H9 (cell line): ENCODE data around the gene RALGAPA2. TPM values are rescaled to one million over a fixed set of nuclear protein-coding genes. Genes with fewer than 3 reads are reported as not detected.

ENCODE experiments used
- DNase-seq: peaks from one replicate; pipeline ENCODE4 v3.0.0-alpha.2; 2017
- H2AFZ ChIP-seq: one replicate; pipeline ENCODE4 v1.6.1; 2013; ENCODE audit warnings: mild to moderate bottlenecking, low read length, control low read depth, moderate library complexity
- H2AK5ac ChIP-seq: 2 replicates; pipeline ENCODE4 v1.6.1; 2013; ENCODE audit warnings: low read length, control low read depth, mixed read lengths; ENCODE audit not compliant: insufficient read length
- H2BK120ac ChIP-seq: one replicate; pipeline ENCODE4 v1.6.1; 2013; ENCODE audit warnings: low read depth, mild to moderate bottlenecking, low read length, control low read depth, inconsistent platforms; ENCODE audit not compliant: poor library complexity, severe bottlenecking
- H2BK12ac ChIP-seq: 2 replicates; pipeline ENCODE4 v1.6.1; 2013; ENCODE audit warnings: low read length, control low read depth, mixed read lengths, low read depth; ENCODE audit not compliant: insufficient read length
- H2BK15ac ChIP-seq: 2 replicates; pipeline ENCODE4 v1.6.1; 2013; ENCODE audit warnings: low read depth, low read length, control low read depth
- H2BK20ac ChIP-seq: one replicate; pipeline ENCODE4 v1.6.1; 2013; ENCODE audit warnings: low read depth, mild to moderate bottlenecking, low read length, control low read depth, inconsistent platforms; ENCODE audit not compliant: poor library complexity, severe bottlenecking
- H2BK5ac ChIP-seq: 2 replicates; pipeline ENCODE4 v1.6.1; 2013; ENCODE audit warnings: low read length, control low read depth, mixed read lengths; ENCODE audit not compliant: insufficient read length
- H3K14ac ChIP-seq: 2 replicates; pipeline ENCODE4 v1.6.1; 2013; ENCODE audit warnings: low read length, control low read depth; ENCODE audit not compliant: insufficient read depth
- H3K18ac ChIP-seq: 2 replicates; pipeline ENCODE4 v1.6.1; 2013; ENCODE audit warnings: low read depth, mild to moderate bottlenecking, mixed read lengths, low read length, control low read depth; ENCODE audit not compliant: insufficient read length
- H3K23ac ChIP-seq: 2 replicates; pipeline ENCODE4 v1.6.1; 2013; ENCODE audit warnings: low read length, control low read depth, mixed read lengths, low read depth; ENCODE audit not compliant: insufficient read length
- H3K23me2 ChIP-seq: 2 replicates; pipeline ENCODE4 v1.6.1; 2013; ENCODE audit warnings: low read depth, mild to moderate bottlenecking, mixed read lengths, low read length, control low read depth; ENCODE audit not compliant: insufficient read length, poor library complexity, severe bottlenecking
- H3K27ac ChIP-seq: 2 replicates; pipeline ENCODE4 v1.5.1; 2013; ENCODE audit warnings: low read length, control low read depth, mixed read lengths, low read depth; ENCODE audit not compliant: insufficient read length
- H3K27me3 ChIP-seq: 2 replicates; pipeline ENCODE4 v1.6.1; 2013; ENCODE audit warnings: low read length, control low read depth, inconsistent platforms; ENCODE audit not compliant: insufficient read depth
- H3K4ac ChIP-seq: 2 replicates; pipeline ENCODE4 v1.6.1; 2013; ENCODE audit warnings: low read depth, mild to moderate bottlenecking, control low read depth, inconsistent platforms, low read length, moderate library complexity
- H3K4me1 ChIP-seq: 2 replicates; pipeline ENCODE4 v1.6.1; 2013; ENCODE audit warnings: low read length, control low read depth, inconsistent platforms; ENCODE audit not compliant: insufficient read depth
- H3K4me2 ChIP-seq: 2 replicates; pipeline ENCODE4 v1.6.1; 2013; ENCODE audit warnings: low read length, control low read depth, mixed read lengths; ENCODE audit not compliant: insufficient read length, insufficient read depth
- H3K56ac ChIP-seq: 2 replicates; pipeline ENCODE4 v1.6.1; 2013; ENCODE audit warnings: low read depth, mild to moderate bottlenecking, mixed read lengths, low read length, control low read depth; ENCODE audit not compliant: insufficient read length
- H3K79me1 ChIP-seq: 2 replicates; pipeline ENCODE4 v1.6.1; 2013; ENCODE audit warnings: low read depth, mild to moderate bottlenecking, moderate library complexity, low read length, control low read depth, inconsistent platforms; ENCODE audit not compliant: insufficient read depth, poor library complexity, severe bottlenecking
- H3K79me2 ChIP-seq: 2 replicates; pipeline ENCODE4 v1.6.1; 2013; ENCODE audit warnings: low read length, control low read depth, inconsistent platforms; ENCODE audit not compliant: insufficient read depth
- H3K9ac ChIP-seq: 2 replicates; pipeline ENCODE4 v1.6.1; 2013; ENCODE audit warnings: low read length, control low read depth, mixed read lengths; ENCODE audit not compliant: insufficient read length; ENCODE audit errors: extremely low read depth
- H3K9me3 ChIP-seq: one replicate; pipeline ENCODE4 v1.6.1; 2013; ENCODE audit warnings: low read depth, low read length, inconsistent platforms; ENCODE audit not compliant: control insufficient read depth
- H3T11ph ChIP-seq: one replicate; pipeline ENCODE4 v1.6.1; 2013; ENCODE audit warnings: mild to moderate bottlenecking, low read length, control low read depth, inconsistent platforms
- H4K20me1 ChIP-seq: one replicate; pipeline ENCODE4 v1.6.1; 2013; ENCODE audit not compliant: control insufficient read depth, insufficient read length, insufficient read depth
- H4K5ac ChIP-seq: 2 replicates; pipeline ENCODE4 v1.6.1; 2013; ENCODE audit warnings: low read depth, mild to moderate bottlenecking, mixed read lengths, low read length, control low read depth; ENCODE audit not compliant: insufficient read length
- H4K8ac ChIP-seq: replicated peaks from 2 replicates; pipeline ENCODE4 v1.6.1; 2013; ENCODE audit warnings: low read length, control low read depth, mixed read lengths, low read depth; ENCODE audit not compliant: insufficient read length
- H4K91ac ChIP-seq: 2 replicates; pipeline ENCODE4 v1.6.1; 2013; ENCODE audit warnings: low read depth, mild to moderate bottlenecking, moderate library complexity, mixed read lengths, low read length, control low read depth; ENCODE audit not compliant: insufficient read length
- H3K27ac Mint-ChIP-seq, 3 experiments: 2 replicates in 2 of 3; 3 replicates in 1 of 3; pipeline ENCODE4 v1.8.0; 2020 to 2021; ENCODE audit warnings: mixed read lengths in 3 of 3, mild to moderate bottlenecking in 1 of 3, moderate library complexity in 1 of 3
- H3K27me3 Mint-ChIP-seq: 2 replicates; pipeline ENCODE4 v1.8.0; 2021; ENCODE audit warnings: low read depth, mild to moderate bottlenecking, moderate library complexity, mixed read lengths
- H3K36me3 Mint-ChIP-seq, 3 experiments: 2 replicates in 2 of 3; 3 replicates in 1 of 3; pipeline ENCODE4 v1.8.0; 2020 to 2021; ENCODE audit warnings: low read depth in 3 of 3, mixed read lengths in 3 of 3; ENCODE audit not compliant: insufficient read depth in 1 of 3
- H3K4me1 Mint-ChIP-seq, 2 experiments: 2 replicates each; pipeline ENCODE4 v1.8.0; 2020; ENCODE audit warnings: mixed read lengths in 2 of 2
- H3K4me3 Mint-ChIP-seq, 2 experiments: 2 replicates in 1 of 2; 3 replicates in 1 of 2; pipeline ENCODE4 v1.8.0; 2020 to 2021; ENCODE audit warnings: mild to moderate bottlenecking in 2 of 2, mixed read lengths in 2 of 2, moderate library complexity in 1 of 2
- H3K9me3 Mint-ChIP-seq, 2 experiments: 2 replicates in 1 of 2; 3 replicates in 1 of 2; pipeline ENCODE4 v1.8.0; 2020; ENCODE audit warnings: mild to moderate bottlenecking in 2 of 2, mixed read lengths in 2 of 2, moderate library complexity in 1 of 2
- WGBS: extraction: QIAGEN DNeasy Blood & Tissue Kit; methylation state at CpG from one replicate; pipeline ENCODE4 v1.1.7; 2013; ENCODE audit warnings: missing lambda C conversion rate, low lambda C conversion rate, mixed read lengths; ENCODE audit not compliant: insufficient read length; ENCODE audit errors: extremely low coverage; 5-methylcytosine and 5-hydroxymethylcytosine counted together
- total RNA-seq: library from RNA; stranded (reverse); gene quantifications from 2 replicates; pipeline ENCODE4 v1.2.1, GENCODE V29; 2021
- TF ChIP-seq, protein P1 (sequence below): fragments of 200-600 bp; sonication (generic); conservative IDR thresholded peaks from 3 replicates; pipeline ENCODE4 v1.8.0; 2021; ENCODE audit warnings: antibody characterized with exemption, mild to moderate bottlenecking

Gene RALGAPA2
- total RNA-seq, 1 experiment from 2014 or later = 16.6 TPM

DNA sequence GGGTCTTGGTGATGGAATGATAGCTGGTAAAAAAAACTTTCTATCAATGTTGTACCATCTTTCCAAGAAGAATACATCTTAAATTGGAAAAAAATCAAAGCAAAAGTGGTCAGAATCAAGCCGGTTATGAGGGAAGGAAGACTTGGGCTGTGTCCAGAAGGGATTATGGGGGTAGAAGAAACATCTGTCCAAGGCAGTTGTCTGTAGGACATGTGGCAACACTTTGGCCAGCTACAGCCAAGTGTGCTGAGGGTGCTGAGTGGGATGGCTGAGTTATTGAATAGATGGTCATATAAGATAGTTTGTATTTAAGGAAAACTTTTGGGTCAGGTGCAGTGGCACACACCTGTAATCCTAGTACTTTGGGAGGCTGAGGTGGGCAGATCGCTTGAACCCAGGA lies 306.1 kb downstream of the RALGAPA2 start:
- Mint-ChIP-seq H3K4me3 (no peak overlapping the region; a peak in 1 of 5 replicates), H3K27ac (no peak overlapping the region), H3K27me3 (no peaks in the 10 kb centered on the region; the same call in none of the 2 replicates), H3K4me1 (peaks cover 22 to 36% of the 10 kb centered on the region in 2 experiments), H3K36me3 (no peaks in the 10 kb centered on the region; a peak in 2 of 7 replicates), H3K9me3 (no peaks in the 10 kb centered on the region)
- no peak overlapping the region for H3K4ac ChIP-seq
- no peaks in the 10 kb centered on the region for H3K4me1 ChIP-seq
- no peak overlapping the region for H3K56ac ChIP-seq
- no peaks in the 10 kb centered on the region for H3K79me1 ChIP-seq
- no peak overlapping the region for H2BK5ac ChIP-seq
- no peaks in the 10 kb centered on the region for H3K23me2 ChIP-seq
- H3K18ac ChIP-seq = no peak overlapping the region
- no peak overlapping the region for H3T11ph ChIP-seq
- H2BK15ac ChIP-seq = no peak overlapping the region
- H2AK5ac ChIP-seq = no peak overlapping the region
- H4K5ac ChIP-seq = no peak overlapping the region
- no peaks in the 10 kb centered on the region for H3K79me2 ChIP-seq
- no peak overlapping the region for H3K4me2 ChIP-seq
- H2AFZ ChIP-seq = no peak overlapping the region
- no peak overlapping the region for H4K91ac ChIP-seq
- H2BK120ac ChIP-seq = no peak overlapping the region
- no CpG with 5 or more reads among the region's 2 CpGs for WGBS
- DNase-seq = no peak
- no peak overlapping the region for H3K14ac ChIP-seq
- H3K23ac ChIP-seq = no peak overlapping the region
- no peak overlapping the region for H2BK12ac ChIP-seq
- no peaks in the 10 kb centered on the region for H3K9me3 ChIP-seq
- no peaks in the 10 kb centered on the region for H4K20me1 ChIP-seq
- no peak overlapping the region for H3K27ac ChIP-seq
- H2BK20ac ChIP-seq = no peak overlapping the region
- no peaks in the 10 kb centered on the region for H3K27me3 ChIP-seq
- no peak overlapping the region for H4K8ac ChIP-seq
- no peak overlapping the region for H3K9ac ChIP-seq
- TF ChIP-seq, protein P1, sequence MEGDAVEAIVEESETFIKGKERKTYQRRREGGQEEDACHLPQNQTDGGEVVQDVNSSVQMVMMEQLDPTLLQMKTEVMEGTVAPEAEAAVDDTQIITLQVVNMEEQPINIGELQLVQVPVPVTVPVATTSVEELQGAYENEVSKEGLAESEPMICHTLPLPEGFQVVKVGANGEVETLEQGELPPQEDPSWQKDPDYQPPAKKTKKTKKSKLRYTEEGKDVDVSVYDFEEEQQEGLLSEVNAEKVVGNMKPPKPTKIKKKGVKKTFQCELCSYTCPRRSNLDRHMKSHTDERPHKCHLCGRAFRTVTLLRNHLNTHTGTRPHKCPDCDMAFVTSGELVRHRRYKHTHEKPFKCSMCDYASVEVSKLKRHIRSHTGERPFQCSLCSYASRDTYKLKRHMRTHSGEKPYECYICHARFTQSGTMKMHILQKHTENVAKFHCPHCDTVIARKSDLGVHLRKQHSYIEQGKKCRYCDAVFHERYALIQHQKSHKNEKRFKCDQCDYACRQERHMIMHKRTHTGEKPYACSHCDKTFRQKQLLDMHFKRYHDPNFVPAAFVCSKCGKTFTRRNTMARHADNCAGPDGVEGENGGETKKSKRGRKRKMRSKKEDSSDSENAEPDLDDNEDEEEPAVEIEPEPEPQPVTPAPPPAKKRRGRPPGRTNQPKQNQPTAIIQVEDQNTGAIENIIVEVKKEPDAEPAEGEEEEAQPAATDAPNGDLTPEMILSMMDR = no peak
